Mammary epithelial cell (primary cell): ENCODE measurements around the gene GOLGA8S.

ENCODE experiments used
- CTCF ChIP-seq, 2 donors: IDR thresholded peaks in 1 of 2; conservative IDR thresholded peaks in 1 of 2; 2 replicates each; pipeline ENCODE4 v1.5.1; 2011 to 2012; ENCODE audit warnings: inconsistent platforms in 2 of 2, low read length in 2 of 2, mild to moderate bottlenecking in 2 of 2, control low read depth in 1 of 2, low read depth in 1 of 2; ENCODE audit not compliant: insufficient read depth in 1 of 2; ENCODE audit errors: extremely low read depth in 1 of 2
- EZH2 ChIP-seq: IDR thresholded peaks from 2 replicates; pipeline ENCODE4 v1.6.1; 2012; ENCODE audit warnings: low read length, inconsistent platforms, borderline replicate concordance

- no peak for TF ChIP-seq CTCF (conservative IDR thresholded peaks at IDR 0.05 in 1 of 2, IDR thresholded peaks at IDR 0.05 in 1 of 2; ENCODE audit: extremely low read depth in 1 of 2, insufficient read depth in 1 of 2, low read depth in 1 of 2, low read length in 2 of 2)
- TF ChIP-seq EZH2, result no peak
Observed at GRCh38 chr15:23411841-23412240, 57.3 kb downstream of the GOLGA8S start.
